Neural cell (in vitro differentiated cells): ENCODE measurements around the gene SERGEF. TPM values are rescaled to one million over a fixed set of nuclear protein-coding genes. Genes with fewer than 3 reads are reported as not detected.

Experiments
- H2AFZ ChIP-seq: fragments of 200-600, 300-800 bp; sonication (generic), shearing (Covaris generic); 2 replicates; pipeline ENCODE4 v1.6.0; 2014; ENCODE audit warnings: low read depth, mild to moderate bottlenecking, antibody characterized with exemption, low read length, moderate library complexity
- H3F3A ChIP-seq: fragments of 200-600 bp; shearing (Covaris generic); 2 replicates; pipeline ENCODE4 v1.6.1; 2016; ENCODE audit warnings: mild to moderate bottlenecking, moderate library complexity, mixed read lengths, antibody characterized with exemption, low read length; ENCODE audit not compliant: insufficient read depth, poor library complexity, severe bottlenecking
- H3K27ac ChIP-seq: fragments of 200-600, 300-800 bp; sonication (generic), shearing (Covaris generic); 2 replicates; pipeline ENCODE4 v1.5.1; 2014; ENCODE audit warnings: mild to moderate bottlenecking, low read length, moderate library complexity
- H3K27me3 ChIP-seq: fragments of 300-800, 200-600 bp; sonication (generic), shearing (Covaris generic); 2 replicates; pipeline ENCODE4 v1.6.0; 2014; ENCODE audit warnings: mild to moderate bottlenecking, low read depth, low read length, moderate library complexity; ENCODE audit not compliant: insufficient read depth
- H3K36me3 ChIP-seq: fragments of 300-800, 200-600 bp; sonication (generic), shearing (Covaris generic); 2 replicates; pipeline ENCODE4 v1.5.1; 2014; ENCODE audit warnings: mild to moderate bottlenecking, antibody characterized with exemption, low read length, moderate library complexity; ENCODE audit not compliant: insufficient read depth
- H3K4me2 ChIP-seq: fragments of 300-800, 200-600 bp; sonication (generic), shearing (Covaris generic); 2 replicates; pipeline ENCODE4 v1.6.0; 2014; ENCODE audit warnings: mild to moderate bottlenecking, low read length
- H3K4me3 ChIP-seq: fragments of 300-800, 200-600 bp; sonication (generic), shearing (Covaris generic); 2 replicates; pipeline ENCODE4 v1.5.1; 2014; ENCODE audit warnings: mild to moderate bottlenecking, low read length, moderate library complexity
- H3K79me2 ChIP-seq: fragments of 200-600 bp; shearing (Covaris generic); replicated peaks from 2 replicates; pipeline ENCODE4 v1.6.0; 2014; ENCODE audit warnings: mild to moderate bottlenecking, low read length, moderate library complexity; ENCODE audit not compliant: insufficient read depth
- H3K9ac ChIP-seq: fragments of 300-800, 200-600 bp; sonication (generic), shearing (Covaris generic); 2 replicates; pipeline ENCODE4 v1.6.1; 2016; ENCODE audit warnings: mild to moderate bottlenecking, low read length, mixed read lengths
- H3K9me2 ChIP-seq: fragments of 200-600 bp; shearing (Covaris generic); 2 replicates; pipeline ENCODE4 v1.6.1; 2016; ENCODE audit warnings: mild to moderate bottlenecking, low read length, mixed read lengths; ENCODE audit not compliant: insufficient read depth
- H3K9me3 ChIP-seq: fragments of 200-600, 300-800 bp; sonication (generic), shearing (Covaris generic); 2 replicates; pipeline ENCODE4 v1.6.1; 2016; ENCODE audit warnings: mild to moderate bottlenecking, mixed run types, low read length, moderate library complexity, mixed read lengths
- H4K20me1 ChIP-seq: fragments of 200-600 bp; shearing (Covaris generic); 2 replicates; pipeline ENCODE4 v1.6.1; 2016; ENCODE audit warnings: mild to moderate bottlenecking, mixed run types; ENCODE audit not compliant: insufficient read depth
- EP300 ChIP-seq: fragments of 450-650 bp; conservative IDR thresholded peaks from 2 replicates; pipeline ENCODE4 v1.6.1; 2014; ENCODE audit warnings: antibody characterized with exemption, mild to moderate bottlenecking, moderate library complexity; ENCODE audit not compliant: poor library complexity, severe bottlenecking
- EZH2 ChIP-seq: fragments of 200-600, 300-800 bp; shearing (Covaris generic), sonication (generic); IDR thresholded peaks from 2 replicates; pipeline ENCODE4 v1.6.1; 2014; ENCODE audit warnings: antibody characterized with exemption, low read length, borderline replicate concordance, mild to moderate bottlenecking; ENCODE audit not compliant: insufficient read depth, poor library complexity, severe bottlenecking
- MXI1 ChIP-seq: fragments of 450-650 bp; conservative IDR thresholded peaks from 2 replicates; pipeline ENCODE4 v1.6.1; 2014; ENCODE audit warnings: antibody characterized with exemption, mild to moderate bottlenecking; ENCODE audit not compliant: poor library complexity, severe bottlenecking
- POLR2AphosphoS5 ChIP-seq: IDR thresholded peaks from 2 replicates; pipeline ENCODE4 v1.6.1; 2012
- RAD21 ChIP-seq: fragments of 450-650 bp; conservative IDR thresholded peaks from 2 replicates; pipeline ENCODE4 v1.6.1; 2014; ENCODE audit warnings: antibody characterized with exemption, mild to moderate bottlenecking, moderate library complexity
- SMC3 ChIP-seq: fragments of 450-650 bp; conservative IDR thresholded peaks from 2 replicates; pipeline ENCODE4 v1.6.1; 2014; ENCODE audit warnings: antibody characterized with exemption, mild to moderate bottlenecking, moderate library complexity; ENCODE audit not compliant: poor library complexity
- TAF1 ChIP-seq: IDR thresholded peaks from 2 replicates; pipeline ENCODE4 v1.6.1; 2012; ENCODE audit warnings: low read depth
- polyA plus RNA-seq: library from polyadenylated mRNA; depleted of rRNA; stranded (reverse); fragments of >200 nt; gene quantifications from 2 replicates; pipeline ENCODE4 v1.2.3, GENCODE V29; 2014
- TF ChIP-seq, protein P1 (sequence below): fragments of 450-650 bp; IDR thresholded peaks from 2 replicates; pipeline ENCODE4 v1.5.1; 2014; ENCODE audit warnings: antibody characterized with exemption, mild to moderate bottlenecking, moderate library complexity; ENCODE audit not compliant: poor library complexity, severe bottlenecking
- TF ChIP-seq, protein P2 (sequence below): IDR thresholded peaks from 2 replicates; pipeline ENCODE4 v1.6.1; 2012; ENCODE audit warnings: borderline replicate concordance

Gene SERGEF
- polyA plus RNA-seq, 1 donor from 2014 or later: 49.6 TPM

DNA sequence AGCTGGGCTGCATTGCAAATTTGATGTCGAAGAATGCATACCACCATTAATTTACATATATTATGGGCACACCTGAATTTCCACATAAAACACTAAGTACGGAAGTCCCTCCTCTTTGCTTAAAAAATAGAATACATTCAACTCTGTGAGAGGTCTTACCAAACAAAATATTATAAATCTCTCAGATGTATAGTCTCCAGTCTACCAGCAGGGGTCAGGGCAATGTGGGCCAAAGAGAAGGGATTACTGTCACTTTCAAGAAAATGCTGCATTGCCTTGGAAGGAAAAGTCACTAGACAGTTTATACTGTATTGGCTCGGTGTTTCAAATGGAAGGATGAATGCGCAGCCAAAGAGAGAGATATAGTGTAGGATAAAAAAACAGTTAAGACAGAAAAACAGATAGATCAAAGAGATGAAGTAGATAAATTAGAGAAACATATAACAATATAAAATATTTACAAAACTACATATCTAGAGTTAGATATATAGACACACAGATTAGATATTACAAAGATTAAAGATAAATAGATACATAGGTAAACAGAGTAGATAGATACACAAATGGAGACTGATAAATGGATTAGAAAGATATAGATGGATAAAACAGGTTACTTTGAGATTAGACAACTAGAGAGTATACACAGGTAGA lies 20.9 kb downstream of the SERGEF start:
- H3K27me3 ChIP-seq: no peaks in the 10 kb centered on the region
- no peaks in the 10 kb centered on the region for H3K9me3 ChIP-seq
- no peak overlapping the region for H2AFZ ChIP-seq
- H3F3A ChIP-seq: no peaks in the 10 kb centered on the region
- H3K4me2 ChIP-seq: no peak overlapping the region
- no peak overlapping the region for H3K9ac ChIP-seq
- peaks cover 14% of the 10 kb centered on the region for H3K36me3 ChIP-seq
- H3K27ac ChIP-seq: no peak overlapping the region
- no peak overlapping the region for H3K4me3 ChIP-seq
- TF ChIP-seq, protein P1, sequence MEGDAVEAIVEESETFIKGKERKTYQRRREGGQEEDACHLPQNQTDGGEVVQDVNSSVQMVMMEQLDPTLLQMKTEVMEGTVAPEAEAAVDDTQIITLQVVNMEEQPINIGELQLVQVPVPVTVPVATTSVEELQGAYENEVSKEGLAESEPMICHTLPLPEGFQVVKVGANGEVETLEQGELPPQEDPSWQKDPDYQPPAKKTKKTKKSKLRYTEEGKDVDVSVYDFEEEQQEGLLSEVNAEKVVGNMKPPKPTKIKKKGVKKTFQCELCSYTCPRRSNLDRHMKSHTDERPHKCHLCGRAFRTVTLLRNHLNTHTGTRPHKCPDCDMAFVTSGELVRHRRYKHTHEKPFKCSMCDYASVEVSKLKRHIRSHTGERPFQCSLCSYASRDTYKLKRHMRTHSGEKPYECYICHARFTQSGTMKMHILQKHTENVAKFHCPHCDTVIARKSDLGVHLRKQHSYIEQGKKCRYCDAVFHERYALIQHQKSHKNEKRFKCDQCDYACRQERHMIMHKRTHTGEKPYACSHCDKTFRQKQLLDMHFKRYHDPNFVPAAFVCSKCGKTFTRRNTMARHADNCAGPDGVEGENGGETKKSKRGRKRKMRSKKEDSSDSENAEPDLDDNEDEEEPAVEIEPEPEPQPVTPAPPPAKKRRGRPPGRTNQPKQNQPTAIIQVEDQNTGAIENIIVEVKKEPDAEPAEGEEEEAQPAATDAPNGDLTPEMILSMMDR: peak; percentile 79
- TF ChIP-seq TAF1 (no peak), MXI1 (no peak), SMC3 (peak; percentile 72), POLR2AphosphoS5 (no peak), EP300 (no peak), EZH2 (no peak), RAD21 (peak; percentile 66)
- TF ChIP-seq, protein P2, sequence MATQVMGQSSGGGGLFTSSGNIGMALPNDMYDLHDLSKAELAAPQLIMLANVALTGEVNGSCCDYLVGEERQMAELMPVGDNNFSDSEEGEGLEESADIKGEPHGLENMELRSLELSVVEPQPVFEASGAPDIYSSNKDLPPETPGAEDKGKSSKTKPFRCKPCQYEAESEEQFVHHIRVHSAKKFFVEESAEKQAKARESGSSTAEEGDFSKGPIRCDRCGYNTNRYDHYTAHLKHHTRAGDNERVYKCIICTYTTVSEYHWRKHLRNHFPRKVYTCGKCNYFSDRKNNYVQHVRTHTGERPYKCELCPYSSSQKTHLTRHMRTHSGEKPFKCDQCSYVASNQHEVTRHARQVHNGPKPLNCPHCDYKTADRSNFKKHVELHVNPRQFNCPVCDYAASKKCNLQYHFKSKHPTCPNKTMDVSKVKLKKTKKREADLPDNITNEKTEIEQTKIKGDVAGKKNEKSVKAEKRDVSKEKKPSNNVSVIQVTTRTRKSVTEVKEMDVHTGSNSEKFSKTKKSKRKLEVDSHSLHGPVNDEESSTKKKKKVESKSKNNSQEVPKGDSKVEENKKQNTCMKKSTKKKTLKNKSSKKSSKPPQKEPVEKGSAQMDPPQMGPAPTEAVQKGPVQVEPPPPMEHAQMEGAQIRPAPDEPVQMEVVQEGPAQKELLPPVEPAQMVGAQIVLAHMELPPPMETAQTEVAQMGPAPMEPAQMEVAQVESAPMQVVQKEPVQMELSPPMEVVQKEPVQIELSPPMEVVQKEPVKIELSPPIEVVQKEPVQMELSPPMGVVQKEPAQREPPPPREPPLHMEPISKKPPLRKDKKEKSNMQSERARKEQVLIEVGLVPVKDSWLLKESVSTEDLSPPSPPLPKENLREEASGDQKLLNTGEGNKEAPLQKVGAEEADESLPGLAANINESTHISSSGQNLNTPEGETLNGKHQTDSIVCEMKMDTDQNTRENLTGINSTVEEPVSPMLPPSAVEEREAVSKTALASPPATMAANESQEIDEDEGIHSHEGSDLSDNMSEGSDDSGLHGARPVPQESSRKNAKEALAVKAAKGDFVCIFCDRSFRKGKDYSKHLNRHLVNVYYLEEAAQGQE: no peak
- no peaks in the 10 kb centered on the region for H4K20me1 ChIP-seq
- H3K9me2 ChIP-seq: no peaks in the 10 kb centered on the region
- no peaks in the 10 kb centered on the region for H3K79me2 ChIP-seq

DNA sequence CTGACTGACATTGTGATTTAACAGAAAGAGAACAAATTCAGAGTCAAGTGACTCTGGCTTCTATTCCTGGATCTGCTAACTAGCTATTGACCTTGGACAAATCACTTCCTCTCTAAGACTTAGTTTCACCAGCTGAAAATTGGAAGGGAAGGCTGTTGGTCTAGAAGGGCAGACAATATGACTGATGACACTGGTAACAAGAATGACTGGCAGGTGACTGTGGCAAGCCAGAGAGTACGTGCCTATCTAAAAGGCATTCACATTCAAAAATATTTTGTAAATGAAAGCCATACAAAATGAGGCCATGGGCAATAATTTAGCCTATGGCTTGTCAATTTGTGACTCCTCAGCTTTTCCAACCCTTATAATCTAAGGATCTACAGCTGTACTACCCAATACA lies 23.5 kb downstream of the SERGEF start:
- no peak overlapping the region for H3K4me3 ChIP-seq
- no peak overlapping the region for H3K9ac ChIP-seq

More for the DNA sequence above, 23.5 kb downstream of the SERGEF start:
- Histone ChIP-seq H3K4me2 (no peak overlapping the region), H3K79me2 (no peaks in the 10 kb centered on the region), H3K27me3 (no peaks in the 10 kb centered on the region), H3K9me3 (no peaks in the 10 kb centered on the region), H3K9me2 (no peaks in the 10 kb centered on the region), H2AFZ (no peak overlapping the region), H3K27ac (no peak overlapping the region), H3K36me3 (peaks cover 6% of the 10 kb centered on the region), H3F3A (no peaks in the 10 kb centered on the region), H4K20me1 (no peaks in the 10 kb centered on the region)
- TF ChIP-seq EZH2: no peak
- TF ChIP-seq, protein P2: no peak
- TF ChIP-seq SMC3: no peak
- no peak for TF ChIP-seq RAD21
- TF ChIP-seq, protein P1: no peak
- TF ChIP-seq TAF1: no peak
- no peak for TF ChIP-seq POLR2AphosphoS5
- TF ChIP-seq EP300: no peak
- no peak for TF ChIP-seq MXI1
